Astrocyte (in vitro differentiated cells and primary cell): Measurements from ENCODE around the gene METTL14.

ENCODE experiments used
- CTCF ChIP-seq: IDR thresholded peaks from 2 replicates; pipeline ENCODE4 v1.5.1; 2011; ENCODE audit warnings: low read depth, mild to moderate bottlenecking, inconsistent platforms, low read length, moderate library complexity; ENCODE audit not compliant: insufficient read depth
- EZH2 ChIP-seq: IDR thresholded peaks from 2 replicates; pipeline ENCODE4 v1.6.1; 2012; ENCODE audit warnings: mild to moderate bottlenecking, low read length, inconsistent platforms; ENCODE audit not compliant: insufficient read depth

GRCh38 chr4:118684873-118685811, at the start of gene METTL14:
- TF ChIP-seq CTCF, result no peak
- no peak for TF ChIP-seq EZH2
